Omental fat pad (tissue), 4 donors: Measurements from ENCODE around the gene SDK2. TPM values are rescaled to one million over a fixed set of nuclear protein-coding genes. Genes with fewer than 3 reads are reported as not detected.

ENCODE experiments used
- ATAC-seq: fragments of 150-250 bp; one replicate; pipeline ENCODE4 v1.9.1; 2016; ENCODE audit warnings: mild to moderate bottlenecking, moderate library complexity; ENCODE audit not compliant: low FRiP score
- DNase-seq: peaks from one replicate; pipeline ENCODE4 v3.0.0-alpha.2; 2019; ENCODE audit warnings: low spot score
- CTCF ChIP-seq, 3 donors: fragments of 450-650 bp; IDR thresholded peaks; one replicate each; pipeline ENCODE4 v1.5.1; 2016 to 2017; ENCODE audit warnings: antibody characterized with exemption in 3 of 3, mild to moderate bottlenecking in 3 of 3, moderate library complexity in 2 of 3
- total RNA-seq, 4 donors: library from RNA; depleted of rRNA; stranded (reverse); fragments of >200 nt; gene quantifications; one replicate each; pipeline ENCODE4 v1.1.0, GENCODE V29; 2016

SDK2 gene
- total RNA-seq, 4 donors from 2014 or later: 0.46 to 1.4 (median 0.64) TPM

DNA sequence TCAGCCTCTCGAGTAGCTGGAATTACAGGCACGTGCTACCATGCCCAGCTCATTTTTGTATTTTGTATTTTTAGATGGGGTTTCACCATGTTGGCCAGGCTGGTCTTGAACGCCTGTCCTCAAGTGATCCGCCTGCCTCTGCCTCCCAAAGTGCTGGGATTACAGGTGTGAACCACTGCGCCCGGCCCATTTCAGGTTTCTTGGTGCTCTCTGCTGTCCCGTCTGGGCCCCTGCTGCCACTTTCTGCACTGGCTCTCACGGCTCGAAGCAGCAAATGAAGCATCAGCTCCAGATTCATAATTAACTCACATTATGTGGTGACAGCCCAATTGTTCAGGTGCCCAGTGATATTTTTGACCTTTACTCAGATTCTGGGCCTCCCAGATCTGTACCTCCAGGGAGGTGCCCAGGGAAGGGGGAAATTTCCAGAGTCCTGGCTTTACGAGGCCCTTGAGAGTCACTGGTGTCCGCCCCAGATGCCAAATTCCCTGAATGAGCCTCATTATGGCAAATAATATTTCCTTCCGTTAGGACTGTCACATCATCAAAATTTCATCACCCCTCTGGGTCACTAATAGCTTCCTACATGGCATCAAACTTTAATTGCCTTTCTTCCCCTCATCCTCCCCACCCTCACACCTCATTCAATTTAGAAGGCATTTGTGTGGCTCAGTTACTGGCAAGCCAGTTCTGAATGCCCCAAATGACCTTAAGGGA is 9.0 kb downstream of the SDK2 start:
- TF ChIP-seq CTCF (IDR thresholded peaks at IDR 0.05): no peak
- ATAC-seq: no peak
- DNase-seq: no peak

DNA sequence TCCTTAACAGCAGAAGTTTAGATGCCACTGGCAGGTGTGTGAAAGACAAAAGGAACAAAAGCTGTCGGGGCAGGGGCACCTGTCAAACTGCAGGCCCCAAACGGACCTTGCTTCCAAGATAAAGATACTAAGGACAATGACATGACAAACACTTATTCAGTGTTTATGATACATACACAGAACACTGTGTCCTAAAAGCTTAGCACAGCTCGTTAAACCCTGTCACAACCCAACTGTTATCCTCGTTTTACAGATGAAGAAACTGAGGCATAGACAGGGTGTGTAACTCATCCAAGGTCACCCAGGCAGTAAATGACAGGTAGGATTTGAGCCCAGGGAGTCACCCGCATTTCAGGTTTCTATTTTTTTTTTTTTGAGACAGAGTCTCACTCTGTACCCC is 9.6 kb downstream of the SDK2 start:
- DNase-seq (no peak), ATAC-seq (no peak)
- no peak for TF ChIP-seq CTCF (IDR thresholded peaks at IDR 0.05)

DNA sequence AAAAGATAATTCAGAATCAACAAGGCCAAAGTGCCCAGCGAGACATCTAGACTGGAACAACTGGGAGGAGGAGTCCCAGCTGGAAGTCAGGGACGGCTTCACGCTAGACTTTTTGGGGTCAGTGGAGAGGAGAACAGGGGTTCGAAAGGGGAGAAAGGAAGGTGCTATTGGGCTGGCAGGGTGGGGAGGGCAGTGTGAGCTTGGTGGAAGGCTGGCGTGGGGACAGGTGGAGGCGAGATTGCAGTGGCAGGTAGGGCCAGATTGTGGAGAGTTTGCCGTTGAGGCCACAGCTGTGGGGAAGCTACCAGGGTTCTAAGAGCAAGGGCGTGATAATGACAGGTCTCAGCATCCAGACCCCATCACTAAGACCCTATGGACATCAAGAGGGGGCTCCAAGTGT is 10.5 kb downstream of the SDK2 start:
- TF ChIP-seq CTCF (IDR thresholded peaks at IDR 0.05): no peak
- ATAC-seq (no peak), DNase-seq (no peak)

GRCh38 chr17:73632513-73632912 is 11.7 kb downstream of the SDK2 start:
- DNase-seq (no peak), ATAC-seq (no peak)
- TF ChIP-seq CTCF (IDR thresholded peaks at IDR 0.05): no peak

DNA sequence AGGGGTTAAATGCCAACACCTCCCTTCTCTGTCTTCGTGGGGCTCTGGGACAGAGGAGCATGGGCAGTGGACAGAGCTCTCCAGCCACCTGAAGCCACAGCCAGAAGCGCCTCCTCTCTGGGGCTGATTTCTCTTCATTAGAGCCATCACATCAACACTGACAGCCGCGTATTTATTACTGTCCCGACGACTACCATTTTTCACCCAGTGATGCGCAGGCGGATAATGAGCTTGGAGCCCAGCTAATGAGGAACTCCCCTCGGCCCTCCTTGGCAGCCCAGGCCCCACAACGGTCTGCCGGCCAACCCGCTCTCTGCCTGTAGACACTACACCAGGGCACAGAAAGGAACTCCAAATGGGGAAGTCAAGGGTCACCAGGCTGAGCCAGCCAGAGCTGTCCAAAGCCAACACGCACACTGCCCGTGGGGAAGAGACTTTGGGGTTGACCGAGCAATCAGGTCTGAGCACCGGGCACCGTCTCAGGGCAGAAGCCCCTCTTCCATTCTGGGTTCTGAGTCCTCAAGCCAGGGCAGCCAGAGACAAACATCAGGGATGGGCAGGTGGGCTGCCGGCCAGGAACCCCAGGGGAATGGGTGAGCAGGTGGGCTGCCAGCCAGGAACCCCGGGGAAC is 13.2 kb downstream of the SDK2 start:
- DNase-seq (no peak), ATAC-seq (no peak)
- TF ChIP-seq CTCF (IDR thresholded peaks at IDR 0.05): no peak

DNA sequence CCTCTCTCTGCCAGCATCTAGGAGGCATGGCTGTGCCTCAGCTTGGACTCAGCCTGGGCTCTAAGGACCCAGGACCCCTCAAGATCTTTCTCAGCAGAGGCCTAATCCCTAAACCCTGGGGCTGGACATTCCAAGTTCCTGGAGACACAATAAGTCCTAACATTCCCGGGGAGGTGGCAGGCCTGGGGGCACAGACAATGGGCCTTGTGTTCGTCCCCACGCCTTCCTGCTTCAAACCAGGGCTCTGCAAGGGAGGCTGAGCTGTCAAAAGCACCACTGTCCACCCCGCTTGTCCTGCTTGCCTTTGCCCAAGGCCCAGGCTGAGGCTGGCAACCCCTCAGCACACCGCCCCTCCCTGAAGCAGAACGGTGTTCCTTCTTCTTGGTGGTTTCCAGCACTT is 13.7 kb downstream of the SDK2 start:
- no peak for TF ChIP-seq CTCF (IDR thresholded peaks at IDR 0.05)
- ATAC-seq: no peak
- DNase-seq: no peak
